H9 (cell line): Measurements from ENCODE around the gene STX2. TPM values are rescaled to one million over a fixed set of nuclear protein-coding genes. Genes with fewer than 3 reads are reported as not detected.

Experiments
- DNase-seq: peaks from one replicate; pipeline ENCODE4 v3.0.0-alpha.2; 2017
- H2AFZ ChIP-seq: one replicate; pipeline ENCODE4 v1.6.1; 2013; ENCODE audit warnings: mild to moderate bottlenecking, low read length, control low read depth, moderate library complexity
- H2AK5ac ChIP-seq: 2 replicates; pipeline ENCODE4 v1.6.1; 2013; ENCODE audit warnings: low read length, control low read depth, mixed read lengths; ENCODE audit not compliant: insufficient read length
- H2BK120ac ChIP-seq: one replicate; pipeline ENCODE4 v1.6.1; 2013; ENCODE audit warnings: low read depth, mild to moderate bottlenecking, low read length, control low read depth, inconsistent platforms; ENCODE audit not compliant: poor library complexity, severe bottlenecking
- H2BK12ac ChIP-seq: 2 replicates; pipeline ENCODE4 v1.6.1; 2013; ENCODE audit warnings: low read length, control low read depth, mixed read lengths, low read depth; ENCODE audit not compliant: insufficient read length
- H2BK15ac ChIP-seq: 2 replicates; pipeline ENCODE4 v1.6.1; 2013; ENCODE audit warnings: low read depth, low read length, control low read depth
- H2BK20ac ChIP-seq: one replicate; pipeline ENCODE4 v1.6.1; 2013; ENCODE audit warnings: low read depth, mild to moderate bottlenecking, low read length, control low read depth, inconsistent platforms; ENCODE audit not compliant: poor library complexity, severe bottlenecking
- H2BK5ac ChIP-seq: 2 replicates; pipeline ENCODE4 v1.6.1; 2013; ENCODE audit warnings: low read length, control low read depth, mixed read lengths; ENCODE audit not compliant: insufficient read length
- H3K14ac ChIP-seq: 2 replicates; pipeline ENCODE4 v1.6.1; 2013; ENCODE audit warnings: low read length, control low read depth; ENCODE audit not compliant: insufficient read depth
- H3K18ac ChIP-seq: 2 replicates; pipeline ENCODE4 v1.6.1; 2013; ENCODE audit warnings: low read depth, mild to moderate bottlenecking, mixed read lengths, low read length, control low read depth; ENCODE audit not compliant: insufficient read length
- H3K23ac ChIP-seq: 2 replicates; pipeline ENCODE4 v1.6.1; 2013; ENCODE audit warnings: low read length, control low read depth, mixed read lengths, low read depth; ENCODE audit not compliant: insufficient read length
- H3K23me2 ChIP-seq: 2 replicates; pipeline ENCODE4 v1.6.1; 2013; ENCODE audit warnings: low read depth, mild to moderate bottlenecking, mixed read lengths, low read length, control low read depth; ENCODE audit not compliant: insufficient read length, poor library complexity, severe bottlenecking
- H3K27ac ChIP-seq: 2 replicates; pipeline ENCODE4 v1.5.1; 2013; ENCODE audit warnings: low read length, control low read depth, mixed read lengths, low read depth; ENCODE audit not compliant: insufficient read length
- H3K27me3 ChIP-seq: 2 replicates; pipeline ENCODE4 v1.6.1; 2013; ENCODE audit warnings: low read length, control low read depth, inconsistent platforms; ENCODE audit not compliant: insufficient read depth
- H3K4ac ChIP-seq: 2 replicates; pipeline ENCODE4 v1.6.1; 2013; ENCODE audit warnings: low read depth, mild to moderate bottlenecking, control low read depth, inconsistent platforms, low read length, moderate library complexity
- H3K4me1 ChIP-seq: 2 replicates; pipeline ENCODE4 v1.6.1; 2013; ENCODE audit warnings: low read length, control low read depth, inconsistent platforms; ENCODE audit not compliant: insufficient read depth
- H3K4me2 ChIP-seq: 2 replicates; pipeline ENCODE4 v1.6.1; 2013; ENCODE audit warnings: low read length, control low read depth, mixed read lengths; ENCODE audit not compliant: insufficient read length, insufficient read depth
- H3K56ac ChIP-seq: 2 replicates; pipeline ENCODE4 v1.6.1; 2013; ENCODE audit warnings: low read depth, mild to moderate bottlenecking, mixed read lengths, low read length, control low read depth; ENCODE audit not compliant: insufficient read length
- H3K79me1 ChIP-seq: 2 replicates; pipeline ENCODE4 v1.6.1; 2013; ENCODE audit warnings: low read depth, mild to moderate bottlenecking, moderate library complexity, low read length, control low read depth, inconsistent platforms; ENCODE audit not compliant: insufficient read depth, poor library complexity, severe bottlenecking
- H3K79me2 ChIP-seq: 2 replicates; pipeline ENCODE4 v1.6.1; 2013; ENCODE audit warnings: low read length, control low read depth, inconsistent platforms; ENCODE audit not compliant: insufficient read depth
- H3K9ac ChIP-seq: 2 replicates; pipeline ENCODE4 v1.6.1; 2013; ENCODE audit warnings: low read length, control low read depth, mixed read lengths; ENCODE audit not compliant: insufficient read length; ENCODE audit errors: extremely low read depth
- H3K9me3 ChIP-seq: one replicate; pipeline ENCODE4 v1.6.1; 2013; ENCODE audit warnings: low read depth, low read length, inconsistent platforms; ENCODE audit not compliant: control insufficient read depth
- H3T11ph ChIP-seq: one replicate; pipeline ENCODE4 v1.6.1; 2013; ENCODE audit warnings: mild to moderate bottlenecking, low read length, control low read depth, inconsistent platforms
- H4K20me1 ChIP-seq: one replicate; pipeline ENCODE4 v1.6.1; 2013; ENCODE audit not compliant: control insufficient read depth, insufficient read length, insufficient read depth
- H4K5ac ChIP-seq: 2 replicates; pipeline ENCODE4 v1.6.1; 2013; ENCODE audit warnings: low read depth, mild to moderate bottlenecking, mixed read lengths, low read length, control low read depth; ENCODE audit not compliant: insufficient read length
- H4K8ac ChIP-seq: replicated peaks from 2 replicates; pipeline ENCODE4 v1.6.1; 2013; ENCODE audit warnings: low read length, control low read depth, mixed read lengths, low read depth; ENCODE audit not compliant: insufficient read length
- H4K91ac ChIP-seq: 2 replicates; pipeline ENCODE4 v1.6.1; 2013; ENCODE audit warnings: low read depth, mild to moderate bottlenecking, moderate library complexity, mixed read lengths, low read length, control low read depth; ENCODE audit not compliant: insufficient read length
- H3K27ac Mint-ChIP-seq, 3 experiments: 2 replicates in 2 of 3; 3 replicates in 1 of 3; pipeline ENCODE4 v1.8.0; 2020 to 2021; ENCODE audit warnings: mixed read lengths in 3 of 3, mild to moderate bottlenecking in 1 of 3, moderate library complexity in 1 of 3
- H3K27me3 Mint-ChIP-seq: 2 replicates; pipeline ENCODE4 v1.8.0; 2021; ENCODE audit warnings: low read depth, mild to moderate bottlenecking, moderate library complexity, mixed read lengths
- H3K36me3 Mint-ChIP-seq, 3 experiments: 2 replicates in 2 of 3; 3 replicates in 1 of 3; pipeline ENCODE4 v1.8.0; 2020 to 2021; ENCODE audit warnings: low read depth in 3 of 3, mixed read lengths in 3 of 3; ENCODE audit not compliant: insufficient read depth in 1 of 3
- H3K4me1 Mint-ChIP-seq, 2 experiments: 2 replicates each; pipeline ENCODE4 v1.8.0; 2020; ENCODE audit warnings: mixed read lengths in 2 of 2
- H3K4me3 Mint-ChIP-seq, 2 experiments: 2 replicates in 1 of 2; 3 replicates in 1 of 2; pipeline ENCODE4 v1.8.0; 2020 to 2021; ENCODE audit warnings: mild to moderate bottlenecking in 2 of 2, mixed read lengths in 2 of 2, moderate library complexity in 1 of 2
- H3K9me3 Mint-ChIP-seq, 2 experiments: 2 replicates in 1 of 2; 3 replicates in 1 of 2; pipeline ENCODE4 v1.8.0; 2020; ENCODE audit warnings: mild to moderate bottlenecking in 2 of 2, mixed read lengths in 2 of 2, moderate library complexity in 1 of 2
- CTCF ChIP-seq: fragments of 200-600 bp; sonication (generic); conservative IDR thresholded peaks from 3 replicates; pipeline ENCODE4 v1.8.0; 2021; ENCODE audit warnings: antibody characterized with exemption, mild to moderate bottlenecking
- WGBS: extraction: QIAGEN DNeasy Blood & Tissue Kit; methylation state at CpG from one replicate; pipeline ENCODE4 v1.1.7; 2013; ENCODE audit warnings: missing lambda C conversion rate, low lambda C conversion rate, mixed read lengths; ENCODE audit not compliant: insufficient read length; ENCODE audit errors: extremely low coverage; 5-methylcytosine and 5-hydroxymethylcytosine counted together
- total RNA-seq: library from RNA; stranded (reverse); gene quantifications from 2 replicates; pipeline ENCODE4 v1.2.1, GENCODE V29; 2021

STX2 gene
- total RNA-seq, 1 experiment from 2014 or later = 19.4 TPM

GRCh38 chr12:130743176-130743575 lies 95.9 kb downstream of the STX2 start:
- Histone ChIP-seq H3K23me2 (no peaks in the 10 kb centered on the region), H2BK5ac (no peak overlapping the region), H3K27me3 (no peaks in the 10 kb centered on the region), H2BK120ac (no peak overlapping the region), H3K9ac (no peak overlapping the region), H2BK12ac (no peak overlapping the region), H3K4ac (no peak overlapping the region), H4K20me1 (no peaks in the 10 kb centered on the region), H3K4me2 (no peak overlapping the region), H3K79me2 (no peaks in the 10 kb centered on the region), H4K8ac (no peak overlapping the region), H3K9me3 (no peaks in the 10 kb centered on the region), H3T11ph (no peak overlapping the region), H2BK15ac (no peak overlapping the region), H3K27ac (no peak overlapping the region), H3K14ac (no peak overlapping the region), H3K79me1 (no peaks in the 10 kb centered on the region), H3K18ac (no peak overlapping the region), H3K23ac (no peak overlapping the region), H4K5ac (no peak overlapping the region), H3K4me1 (0 out of 2 replicates have a peak, but pooled peaks cover 4% of the 10 kb centered on the region), H2BK20ac (no peak overlapping the region), H2AFZ (no peak overlapping the region), H4K91ac (no peak overlapping the region), H2AK5ac (no peak overlapping the region), H3K56ac (no peak overlapping the region)
- peaks cover 23% of the 10 kb centered on the region for H3K27me3 Mint-ChIP-seq
- no peak overlapping the region for H3K27ac Mint-ChIP-seq
- no peak for TF ChIP-seq CTCF
- no CpG with 5 or more reads among the region's 2 CpGs for WGBS
- no peak overlapping the region for H3K4me3 Mint-ChIP-seq
- peaks cover 2 to 3% of the 10 kb centered on the region in 2 experiments for H3K9me3 Mint-ChIP-seq
- no peaks in the 10 kb centered on the region for H3K36me3 Mint-ChIP-seq
- no peak for DNase-seq
- peaks cover 0 to 3% of the 10 kb centered on the region in 2 experiments; a peak in 1 of 4 replicates for H3K4me1 Mint-ChIP-seq
